K562 (cell line): ENCODE measurements around the gene GPATCH4. TPM values are rescaled to one million over a fixed set of nuclear protein-coding genes. Genes with fewer than 3 reads are reported as not detected.

Experiments
- ARHGAP35 ChIP-seq: fragments of 450-650 bp; IDR thresholded peaks from 2 replicates; pipeline ENCODE4 v1.6.1; 2018; ENCODE audit not compliant: partially characterized antibody
- BRD4 ChIP-seq: fragments of 200-600 bp; sonication (generic); IDR thresholded peaks from 2 replicates; pipeline ENCODE4 v1.6.1; 2017; ENCODE audit warnings: inconsistent platforms
- CHD4 ChIP-seq: fragments of 200-600 bp; sonication (generic); IDR thresholded peaks from 3 replicates; pipeline ENCODE4 v1.6.1; 2012; ENCODE audit warnings: low read depth, mild to moderate bottlenecking, mixed read lengths, low read length, inconsistent platforms; ENCODE audit not compliant: insufficient read depth, insufficient replicate concordance, poor library complexity, severe bottlenecking
- ELF2 ChIP-seq: fragments of 250-450 bp; sonication (Bioruptor Pico); IDR thresholded peaks from 2 replicates; pipeline ENCODE4 v1.5.0; 2021; ENCODE audit warnings: mild to moderate bottlenecking
- FOXJ2 ChIP-seq: fragments of 200-800 bp; sonication (Bioruptor generic); IDR thresholded peaks from 2 replicates; pipeline ENCODE4 v1.6.1; 2016; ENCODE audit warnings: missing genetic modification characterization, missing compliant biosample characterization
- FOXP4 ChIP-seq: sonication (generic); formaldehyde crosslinking; IDR thresholded peaks from 2 replicates; pipeline ENCODE4 v1.8.0; 2022; ENCODE audit warnings: mild to moderate bottlenecking, missing genetic modification reagents, borderline replicate concordance
- HIVEP1 ChIP-seq: fragments of 250-450 bp; sonication (Bioruptor Pico); IDR thresholded peaks from 2 replicates; pipeline ENCODE4 v1.4.0; 2020; ENCODE audit warnings: mild to moderate bottlenecking
- HOXB6 ChIP-seq: fragments of 250-450 bp; sonication (Bioruptor Pico); IDR thresholded peaks from 2 replicates; pipeline ENCODE4 v1.5.1; 2022; ENCODE audit warnings: mild to moderate bottlenecking, borderline replicate concordance
- MCM2 ChIP-seq: fragments of 450-650 bp; IDR thresholded peaks from 2 replicates; pipeline ENCODE4 v1.6.1; 2017; ENCODE audit warnings: low read depth, mild to moderate bottlenecking
- NFXL1 ChIP-seq: fragments of 450-650 bp; formaldehyde crosslinking; IDR thresholded peaks from 2 replicates; pipeline ENCODE4 v1.4.0; 2021; ENCODE audit warnings: mild to moderate bottlenecking
- POLR3G ChIP-seq: IDR thresholded peaks from 2 replicates; pipeline ENCODE4 v1.6.1; 2011; ENCODE audit not compliant: insufficient read length, insufficient replicate concordance; ENCODE audit errors: extremely low read depth
- PRPF4 ChIP-seq: fragments of 200-400 bp; formaldehyde crosslinking; IDR thresholded peaks from one replicate; pipeline ENCODE4 v1.6.1; 2017; ENCODE audit warnings: low read length, low read depth, mild to moderate bottlenecking; ENCODE audit not compliant: insufficient read depth, poor library complexity, severe bottlenecking
- RB1 ChIP-seq: fragments of 450-650 bp; IDR thresholded peaks from 2 replicates; pipeline ENCODE4 v1.6.1; 2017; ENCODE audit warnings: low read depth, mild to moderate bottlenecking
- RBM15 ChIP-seq: fragments of 200-400 bp; formaldehyde crosslinking; IDR thresholded peaks from 2 replicates; pipeline ENCODE4 v1.6.1; 2018; ENCODE audit warnings: mild to moderate bottlenecking, low read length, moderate library complexity; ENCODE audit not compliant: insufficient read depth
- RBM22 ChIP-seq: fragments of 200-400 bp; formaldehyde crosslinking; IDR thresholded peaks from 2 replicates; pipeline ENCODE4 v1.6.1; 2018; ENCODE audit warnings: low read length, low read depth; ENCODE audit not compliant: poor library complexity, severe bottlenecking
- SAFB2 ChIP-seq: fragments of 200-400 bp; formaldehyde crosslinking; IDR thresholded peaks from 2 replicates; pipeline ENCODE4 v1.6.1; 2018; ENCODE audit warnings: borderline replicate concordance, low read length, low read depth, moderate library complexity; ENCODE audit not compliant: severe bottlenecking
- ZNF134 ChIP-seq: fragments of 250-450 bp; sonication (Bioruptor Pico); conservative IDR thresholded peaks from 2 replicates; pipeline ENCODE4 v1.4.0; 2020
- ZNF217 ChIP-seq: sonication (generic); formaldehyde crosslinking; IDR thresholded peaks from 2 replicates; pipeline ENCODE4 v1.8.0; 2022; ENCODE audit warnings: mild to moderate bottlenecking, missing genetic modification reagents
- ZNF23 ChIP-seq: fragments of 250-450 bp; sonication (Bioruptor Pico); IDR thresholded peaks from 2 replicates; pipeline ENCODE4 v1.4.0; 2020; ENCODE audit warnings: mild to moderate bottlenecking
- ZNF584 ChIP-seq: fragments of 200-800 bp; sonication (Bioruptor generic); IDR thresholded peaks from 2 replicates; pipeline ENCODE4 v1.6.1; 2016; ENCODE audit warnings: low read depth, mild to moderate bottlenecking, missing genetic modification characterization, missing compliant biosample characterization
- ZNF644 ChIP-seq: fragments of 200-800 bp; sonication (Bioruptor generic); IDR thresholded peaks from 2 replicates; pipeline ENCODE4 v1.6.1; 2016; ENCODE audit warnings: low read depth, missing genetic modification characterization, missing compliant biosample characterization
- ZNF699 ChIP-seq: fragments of 250-450 bp; sonication (Bioruptor Pico); IDR thresholded peaks from 2 replicates; pipeline ENCODE4 v1.8.0; 2021; ENCODE audit warnings: mild to moderate bottlenecking, moderate library complexity; ENCODE audit not compliant: insufficient replicate concordance
- ZNF79 ChIP-seq: fragments of 250-450 bp; sonication (Bioruptor Pico); IDR thresholded peaks from 2 replicates; pipeline ENCODE4 v1.4.0; 2020; ENCODE audit warnings: low read depth, mild to moderate bottlenecking, moderate library complexity
- polyA plus RNA-seq, 8 experiments: library from polyadenylated mRNA; depleted of rRNA in 4 of 8; stranded (reverse) in 5 of 8; unstranded in 3 of 8; fragments of >200 nt; fragmentation: Nextera tagmentation in 2 of 8; fragmentation: Illumina TruSeq in 1 of 8; extraction: Ambion mirVana in 2 of 8; extraction: Trizol in 1 of 8; gene quantifications; 2 replicates each; pipeline versions ENCODE4 v1.2.1 to v1.2.3, GENCODE V29; 2011 to 2014; ENCODE audit warnings: inconsistent platforms in 1 of 8, missing spikeins in 1 of 8
- total RNA-seq, 7 experiments: library from RNA; depleted of rRNA in 6 of 7; stranded (reverse); fragments of >200 nt in 6 of 7; fragmentation: Illumina TruSeq in 2 of 7; extraction: Trizol in 2 of 7; gene quantifications; 2 replicates each; pipeline versions ENCODE4 v1.2.1 to v1.2.3, GENCODE V29; 2011 to 2021; ENCODE audit warnings: low replicate concordance in 1 of 7
- TF ChIP-seq, protein P1 (sequence below): conservative IDR thresholded peaks from 2 replicates; pipeline ENCODE4 v1.6.1; 2011; ENCODE audit warnings: low read depth, mild to moderate bottlenecking, low read length; ENCODE audit not compliant: control insufficient read depth
- TF ChIP-seq, protein P2 (sequence below): sonication (generic); formaldehyde crosslinking; IDR thresholded peaks from 2 replicates; pipeline ENCODE4 v1.8.0; 2022; ENCODE audit warnings: missing genetic modification reagents, mild to moderate bottlenecking, borderline replicate concordance

GPATCH4 gene
- total and polyA plus RNA-seq, 9 of the 15 experiments (the other 6 are each of a cell fraction or from before 2014, with no cell fraction given): 43.7 to 105 (median 76.5) TPM

GRCh38 chr1:156616463-156616862 is 15.2 kb upstream of the GPATCH4 start (continued):
- TF ChIP-seq, protein P1, sequence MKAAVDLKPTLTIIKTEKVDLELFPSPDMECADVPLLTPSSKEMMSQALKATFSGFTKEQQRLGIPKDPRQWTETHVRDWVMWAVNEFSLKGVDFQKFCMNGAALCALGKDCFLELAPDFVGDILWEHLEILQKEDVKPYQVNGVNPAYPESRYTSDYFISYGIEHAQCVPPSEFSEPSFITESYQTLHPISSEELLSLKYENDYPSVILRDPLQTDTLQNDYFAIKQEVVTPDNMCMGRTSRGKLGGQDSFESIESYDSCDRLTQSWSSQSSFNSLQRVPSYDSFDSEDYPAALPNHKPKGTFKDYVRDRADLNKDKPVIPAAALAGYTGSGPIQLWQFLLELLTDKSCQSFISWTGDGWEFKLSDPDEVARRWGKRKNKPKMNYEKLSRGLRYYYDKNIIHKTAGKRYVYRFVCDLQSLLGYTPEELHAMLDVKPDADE: no peak
- TF ChIP-seq, protein P2, sequence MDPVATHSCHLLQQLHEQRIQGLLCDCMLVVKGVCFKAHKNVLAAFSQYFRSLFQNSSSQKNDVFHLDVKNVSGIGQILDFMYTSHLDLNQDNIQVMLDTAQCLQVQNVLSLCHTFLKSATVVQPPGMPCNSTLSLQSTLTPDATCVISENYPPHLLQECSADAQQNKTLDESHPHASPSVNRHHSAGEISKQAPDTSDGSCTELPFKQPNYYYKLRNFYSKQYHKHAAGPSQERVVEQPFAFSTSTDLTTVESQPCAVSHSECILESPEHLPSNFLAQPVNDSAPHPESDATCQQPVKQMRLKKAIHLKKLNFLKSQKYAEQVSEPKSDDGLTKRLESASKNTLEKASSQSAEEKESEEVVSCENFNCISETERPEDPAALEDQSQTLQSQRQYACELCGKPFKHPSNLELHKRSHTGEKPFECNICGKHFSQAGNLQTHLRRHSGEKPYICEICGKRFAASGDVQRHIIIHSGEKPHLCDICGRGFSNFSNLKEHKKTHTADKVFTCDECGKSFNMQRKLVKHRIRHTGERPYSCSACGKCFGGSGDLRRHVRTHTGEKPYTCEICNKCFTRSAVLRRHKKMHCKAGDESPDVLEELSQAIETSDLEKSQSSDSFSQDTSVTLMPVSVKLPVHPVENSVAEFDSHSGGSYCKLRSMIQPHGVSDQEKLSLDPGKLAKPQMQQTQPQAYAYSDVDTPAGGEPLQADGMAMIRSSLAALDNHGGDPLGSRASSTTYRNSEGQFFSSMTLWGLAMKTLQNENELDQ (CRISPR knock-in tag): no peak
- TF ChIP-seq ZNF217 (CRISPR knock-in tag) (no peak), RBM15 (no peak), BRD4 (no peak), ARHGAP35 (no peak), PRPF4 (no peak), ZNF134 (CRISPR knock-in tag) (no peak), FOXP4 (no peak), HIVEP1 (no peak), HOXB6 (CRISPR knock-in tag) (no peak), FOXJ2 (tag) (no peak; the same call in 1 of the 2 replicates), SAFB2 (no peak), RBM22 (no peak), ZNF584 (CRISPR knock-in tag) (no peak), POLR3G (no peak), RB1 (no peak), ZNF644 (tag) (no peak), MCM2 (no peak), ZNF79 (CRISPR knock-in tag) (no peak), CHD4 (no peak), ZNF23 (CRISPR knock-in tag) (no peak), ZNF699 (CRISPR knock-in tag) (no peak), ELF2 (CRISPR knock-in tag) (no peak), NFXL1 (CRISPR knock-in tag) (no peak)
